Measurements from ENCODE around the gene SLC4A8. TPM values are rescaled to one million over a fixed set of nuclear protein-coding genes. Genes with fewer than 3 reads are reported as not detected.

The SLC4A8 gene
- total RNA-seq, 2 donors from 2014 or later = 0.28 to 1.1 TPM

- H3K4me3 ChIP-seq = no peak overlapping the region
- H3K9me3 ChIP-seq = no peaks in the 10 kb centered on the region
- H3K27me3 ChIP-seq = no peaks in the 10 kb centered on the region
- no peaks in the 10 kb centered on the region for H3K36me3 ChIP-seq
- no peak for DNase-seq (ENCODE audit: low spot score)
- TF ChIP-seq, protein P1, sequence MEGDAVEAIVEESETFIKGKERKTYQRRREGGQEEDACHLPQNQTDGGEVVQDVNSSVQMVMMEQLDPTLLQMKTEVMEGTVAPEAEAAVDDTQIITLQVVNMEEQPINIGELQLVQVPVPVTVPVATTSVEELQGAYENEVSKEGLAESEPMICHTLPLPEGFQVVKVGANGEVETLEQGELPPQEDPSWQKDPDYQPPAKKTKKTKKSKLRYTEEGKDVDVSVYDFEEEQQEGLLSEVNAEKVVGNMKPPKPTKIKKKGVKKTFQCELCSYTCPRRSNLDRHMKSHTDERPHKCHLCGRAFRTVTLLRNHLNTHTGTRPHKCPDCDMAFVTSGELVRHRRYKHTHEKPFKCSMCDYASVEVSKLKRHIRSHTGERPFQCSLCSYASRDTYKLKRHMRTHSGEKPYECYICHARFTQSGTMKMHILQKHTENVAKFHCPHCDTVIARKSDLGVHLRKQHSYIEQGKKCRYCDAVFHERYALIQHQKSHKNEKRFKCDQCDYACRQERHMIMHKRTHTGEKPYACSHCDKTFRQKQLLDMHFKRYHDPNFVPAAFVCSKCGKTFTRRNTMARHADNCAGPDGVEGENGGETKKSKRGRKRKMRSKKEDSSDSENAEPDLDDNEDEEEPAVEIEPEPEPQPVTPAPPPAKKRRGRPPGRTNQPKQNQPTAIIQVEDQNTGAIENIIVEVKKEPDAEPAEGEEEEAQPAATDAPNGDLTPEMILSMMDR (IDR thresholded peaks at IDR 0.05) = no peak
- H3K4me1 ChIP-seq = no peaks in the 10 kb centered on the region
- H3K27ac ChIP-seq = no peak overlapping the region
Measured at GRCh38 chr12:51488281-51488680, 63.6 kb downstream of the SLC4A8 start.

DNA sequence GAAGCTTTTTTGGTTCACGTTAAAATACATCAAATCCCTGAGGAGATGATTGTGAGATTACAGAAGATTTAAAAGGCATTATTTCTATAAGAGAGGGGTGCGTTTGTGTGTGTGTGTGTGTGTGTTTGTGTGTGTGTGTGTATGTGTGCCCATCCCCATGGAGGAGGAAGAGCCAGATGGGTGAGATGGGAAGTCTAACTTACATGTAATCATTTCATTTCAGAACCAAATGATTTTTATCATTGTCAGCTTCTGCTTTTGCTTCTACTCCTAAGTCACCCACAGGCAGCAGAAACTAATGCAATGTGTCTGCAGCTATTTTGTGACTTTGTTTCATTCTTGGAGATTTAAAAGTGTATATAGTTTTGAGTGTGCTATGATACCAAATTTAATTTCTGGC, 68.7 kb downstream of the SLC4A8 start:
- no peaks in the 10 kb centered on the region for H3K9me3 ChIP-seq

DNA sequence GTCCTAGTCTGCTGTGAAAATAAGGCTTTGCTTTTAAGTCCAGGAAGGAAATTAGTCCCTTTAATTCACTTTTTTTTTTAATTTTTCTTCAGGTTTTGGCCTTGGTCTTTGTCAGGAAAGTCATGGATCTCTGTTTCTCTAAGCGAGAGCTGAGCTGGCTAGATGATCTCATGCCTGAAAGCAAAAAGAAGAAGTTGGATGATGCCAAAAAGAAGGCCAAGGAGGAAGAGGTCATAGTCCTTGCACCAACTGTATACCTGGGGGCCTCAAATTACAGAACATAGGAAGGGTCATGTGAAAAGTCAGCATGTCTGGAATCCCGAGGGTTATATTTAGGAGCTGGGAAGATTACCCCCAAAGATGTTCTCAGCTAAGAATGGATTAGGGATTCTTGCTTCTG, 72.3 kb downstream of the SLC4A8 start:
- TF ChIP-seq, protein P1 (IDR thresholded peaks at IDR 0.05) = no peak
- H3K4me3 ChIP-seq = no peak overlapping the region
- H3K27me3 ChIP-seq = no peaks in the 10 kb centered on the region
- no peak for DNase-seq (ENCODE audit: low spot score)
- no peak overlapping the region for H3K27ac ChIP-seq
- no peaks in the 10 kb centered on the region for H3K36me3 ChIP-seq
- no peaks in the 10 kb centered on the region for H3K4me1 ChIP-seq
- H3K9me3 ChIP-seq = no peaks in the 10 kb centered on the region

More for the DNA sequence above, 68.7 kb downstream of the SLC4A8 start:
- Histone ChIP-seq H3K36me3 (no peaks in the 10 kb centered on the region), H3K27me3 (no peaks in the 10 kb centered on the region), H3K4me3 (no peak overlapping the region), H3K4me1 (no peaks in the 10 kb centered on the region), H3K27ac (no peak overlapping the region)
- DNase-seq (ENCODE audit: low spot score) = no peak
- TF ChIP-seq, protein P1 (IDR thresholded peaks at IDR 0.05) = no peak

GRCh38 chr12:51504851-51505250, 80.2 kb downstream of the SLC4A8 start:
- H3K4me3 ChIP-seq = no peak overlapping the region
- TF ChIP-seq, protein P1 (IDR thresholded peaks at IDR 0.05) = no peak
- H3K9me3 ChIP-seq = no peaks in the 10 kb centered on the region
- H3K27ac ChIP-seq = no peak overlapping the region
- H3K27me3 ChIP-seq = no peaks in the 10 kb centered on the region
- H3K4me1 ChIP-seq = no peaks in the 10 kb centered on the region
- no peak for DNase-seq (ENCODE audit: low spot score)
- no peaks in the 10 kb centered on the region for H3K36me3 ChIP-seq

GRCh38 chr12:51505360-51506105, 80.9 kb downstream of the SLC4A8 start:
- no peaks in the 10 kb centered on the region for H3K9me3 ChIP-seq
- no peak overlapping the region for H3K4me3 ChIP-seq
- H3K4me1 ChIP-seq = no peaks in the 10 kb centered on the region
- H3K27ac ChIP-seq = no peak overlapping the region
- no peak for DNase-seq (ENCODE audit: low spot score)
- TF ChIP-seq, protein P1 (IDR thresholded peaks at IDR 0.05) = no peak
- no peaks in the 10 kb centered on the region for H3K27me3 ChIP-seq
- no peaks in the 10 kb centered on the region for H3K36me3 ChIP-seq

DNA sequence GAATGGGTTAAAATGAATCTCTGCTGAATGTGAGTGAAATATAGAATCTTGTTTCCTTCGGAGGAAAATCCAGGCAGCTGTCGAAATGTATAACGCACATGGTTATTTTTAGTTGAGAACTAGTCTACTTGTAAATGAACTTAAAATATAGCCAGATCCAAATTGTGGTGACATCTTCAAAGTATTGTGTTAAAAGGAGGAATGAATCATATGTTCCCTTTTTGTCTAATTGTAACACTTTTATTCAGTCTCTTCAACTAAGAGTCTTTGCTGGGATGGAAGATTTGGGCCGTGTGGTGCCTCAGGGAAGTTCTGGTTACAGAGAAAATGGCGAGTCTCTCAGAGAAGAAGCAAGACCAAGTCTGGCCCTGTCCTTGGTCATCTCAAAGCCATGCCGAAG, 82.5 kb downstream of the SLC4A8 start:
- DNase-seq (ENCODE audit: low spot score) = no peak
- Histone ChIP-seq H3K4me1 (no peaks in the 10 kb centered on the region), H3K4me3 (no peak overlapping the region), H3K36me3 (no peaks in the 10 kb centered on the region), H3K27ac (no peak overlapping the region), H3K27me3 (no peaks in the 10 kb centered on the region), H3K9me3 (no peaks in the 10 kb centered on the region)
- TF ChIP-seq, protein P1 (IDR thresholded peaks at IDR 0.05) = no peak

Measured in right atrium auricular region (tissue), 2 donors.